Measurements from ENCODE around the gene TREH. TPM values are rescaled to one million over a fixed set of nuclear protein-coding genes. Genes with fewer than 3 reads are reported as not detected.

Gene TREH
- total and polyA plus RNA-seq, 2 of the 8 experiments (the other 6 are each of a cell fraction or from before 2014, with no cell fraction given), result 0.03 TPM; not detected in 1

DNA sequence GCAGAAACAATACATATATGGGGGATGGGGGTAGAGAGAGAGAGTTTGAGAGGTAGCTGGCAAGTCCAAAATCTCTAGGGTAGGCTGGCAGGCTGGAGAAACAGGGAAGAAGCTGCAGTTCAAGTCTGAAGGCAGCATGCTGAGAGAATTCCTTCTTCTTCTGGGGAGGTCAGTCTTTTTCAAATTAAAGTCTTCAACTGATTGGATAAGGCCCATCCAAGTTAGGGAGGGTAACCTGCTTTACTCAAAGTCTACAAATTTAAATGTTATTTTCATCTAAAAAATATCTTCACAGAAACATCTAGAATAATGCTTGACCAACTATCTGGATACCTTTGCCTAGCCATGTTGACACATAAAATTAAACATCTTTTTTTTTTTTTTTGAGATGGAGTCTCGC, 2.9 kb upstream of the TREH start:
- Histone ChIP-seq H3K4me2 (ENCODE audit: insufficient read depth in 1 of 2, low read depth in 2 of 2, low read length in 2 of 2) (no peak overlapping the region), H3K27ac (ENCODE audit: low read depth, low read length) (no peak overlapping the region), H3K36me3 (ENCODE audit: control insufficient read depth in 2 of 4, insufficient read depth in 4 of 4, low read length in 3 of 4) (no peaks in the 10 kb centered on the region), H2BK15ac (ENCODE audit: low read length) (no peak overlapping the region), H3K4me3 (ENCODE audit: extremely low read depth in 1 of 4, insufficient read depth in 2 of 4, low read depth in 3 of 4, low read length in 4 of 4) (no peak overlapping the region), H3K4me1 (replicated peaks in 1 of 4; ENCODE audit: control insufficient read depth in 3 of 4, insufficient read depth in 4 of 4, low read length in 3 of 4) (peaks cover 0 to 3% (median under 1%) of the 10 kb centered on the region in 4 experiments; a peak in 2 of 7 replicates), H3K9ac (replicated peaks in 1 of 4; ENCODE audit: extremely low read depth in 1 of 4, low read depth in 3 of 4, low read length in 3 of 4) (no peak overlapping the region), H3K23ac (ENCODE audit: insufficient read length) (no peak overlapping the region), H2BK20ac (ENCODE audit: low read length) (no peak overlapping the region), H4K20me1 (replicated peaks in 1 of 2; ENCODE audit: control insufficient read depth in 1 of 2, insufficient read depth in 2 of 2, low read length in 2 of 2) (no peaks in the 10 kb centered on the region), H4K5ac (ENCODE audit: insufficient read length, low read depth, low read length) (no peak overlapping the region), H4K8ac (ENCODE audit: extremely low read depth, insufficient read depth, low read length) (no peak overlapping the region), H2BK12ac (ENCODE audit: low read depth, low read length) (no peak overlapping the region), H2BK5ac (ENCODE audit: low read depth, low read length) (no peak overlapping the region), H2BK120ac (replicated peaks; ENCODE audit: low read depth, low read length) (no peak overlapping the region), H2AFZ (ENCODE audit: low read length) (no peak overlapping the region), H3K79me2 (ENCODE audit: control insufficient read depth in 1 of 2, insufficient read depth in 2 of 2, low read length in 2 of 2) (no peaks in the 10 kb centered on the region), H3K56ac (replicated peaks; ENCODE audit: insufficient read length, low read depth, low read length) (no peak overlapping the region), H3K18ac (ENCODE audit: extremely low read depth, low read length) (no peak overlapping the region), H3K4ac (replicated peaks; ENCODE audit: insufficient read length, low read depth, low read length) (no peak overlapping the region), H3K23me2 (ENCODE audit: low read depth, low read length) (no peaks in the 10 kb centered on the region), H4K91ac (replicated peaks; ENCODE audit: insufficient read length, low read length) (no peak overlapping the region), H3K14ac (ENCODE audit: insufficient read length) (no peak overlapping the region), H2AK5ac (ENCODE audit: low read depth, low read length) (no peak overlapping the region), H3K9me3 (ENCODE audit: insufficient read depth in 2 of 2, low read depth in 1 of 2, low read length in 1 of 2) (no peaks in the 10 kb centered on the region; a peak in 1 of 4 replicates), H3K27me3 (replicated peaks in 1 of 4; ENCODE audit: control insufficient read depth in 3 of 4, extremely low read depth in 1 of 4, insufficient read depth in 3 of 4, low read length in 3 of 4) (no peaks in the 10 kb centered on the region), H3K79me1 (ENCODE audit: low read depth, low read length) (no peaks in the 10 kb centered on the region)
- CTCF ChIA-PET (ENCODE audit: partially characterized antibody), result no interaction called here
- no peak for TF ChIP-seq SP2 (IDR thresholded peaks at IDR 0.05; ENCODE audit: low read length)
- no peak for TF ChIP-seq SAP30 (IDR thresholded peaks at IDR 0.05; ENCODE audit: insufficient read depth, insufficient replicate concordance, low read length)
- no CpG with 5 or more reads among the region's 1 CpG for WGBS, 2 experiments (ENCODE audit: extremely low coverage in 1 of 2, insufficient coverage in 1 of 2, insufficient read length in 1 of 2, insufficient replicate concordance in 2 of 2, low coverage in 1 of 2, low lambda C conversion rate in 2 of 2, missing lambda C conversion rate in 1 of 2)
- POLR2A ChIA-PET (ENCODE audit: partially characterized antibody), result no interaction called here
- DNase-seq (ENCODE audit: low read depth in 1 of 2, low spot score in 2 of 2), result no peak
- no peak for FAIRE-seq
